Gastroesophageal sphincter (tissue), 3 donors: Measurements from ENCODE around the gene ST6GAL2.

Experiments used
- CTCF ChIP-seq, 4 experiments: fragments of 200-600 bp in 2 of 4; fragments of 450-650 bp in 2 of 4; sonication (generic) in 1 of 4; IDR thresholded peaks; one replicate each; pipeline ENCODE4 v1.5.1; 2017 to 2019; ENCODE audit warnings: antibody characterized with exemption in 4 of 4, mild to moderate bottlenecking in 2 of 4, moderate library complexity in 2 of 4
- POLR2A ChIP-seq, 2 donors: fragments of 450-650 bp; IDR thresholded peaks; one replicate each; pipeline ENCODE4 v1.6.1; 2017; ENCODE audit warnings: antibody characterized with exemption in 2 of 2, mild to moderate bottlenecking in 2 of 2, moderate library complexity in 1 of 2

GRCh38 chr2:106921451-106921850, 35.5 kb upstream of the ST6GAL2 start:
- TF ChIP-seq CTCF (IDR thresholded peaks at IDR 0.05), result no peak
- no peak for TF ChIP-seq POLR2A (IDR thresholded peaks at IDR 0.05)
